ENCODE results near the gene UTS2R. TPM values are rescaled to one million over a fixed set of nuclear protein-coding genes. Genes with fewer than 3 reads are reported as not detected.

Gene UTS2R
- total RNA-seq, 1 donor from 2014 or later: not detected

- no peak overlapping the region for H2AFZ ChIP-seq (replicated peaks)
- H3K36me3 ChIP-seq: no peaks in the 10 kb centered on the region
- H3K9me3 ChIP-seq (ENCODE audit: low read depth): no peaks in the 10 kb centered on the region
- no peak overlapping the region for H3K4me2 ChIP-seq
- H3K27me3 Mint-ChIP-seq (ENCODE audit: insufficient read depth, low read depth): peaks cover 7% of the 10 kb centered on the region
- no peak overlapping the region for H3K9ac ChIP-seq
- no peak overlapping the region for H3K4me3 ChIP-seq
- DNase-seq (ENCODE audit: low spot score): no peak
- no peak overlapping the region for H3K27ac ChIP-seq
- H3F3A ChIP-seq (ENCODE audit: low read depth): peaks cover 8% of the 10 kb centered on the region
- TF ChIP-seq EZH2 (IDR thresholded peaks at IDR 0.05) (no peak), EZH2phosphoT487 (IDR thresholded peaks at IDR 0.05) (no peak)
- TF ChIP-seq, protein P1, sequence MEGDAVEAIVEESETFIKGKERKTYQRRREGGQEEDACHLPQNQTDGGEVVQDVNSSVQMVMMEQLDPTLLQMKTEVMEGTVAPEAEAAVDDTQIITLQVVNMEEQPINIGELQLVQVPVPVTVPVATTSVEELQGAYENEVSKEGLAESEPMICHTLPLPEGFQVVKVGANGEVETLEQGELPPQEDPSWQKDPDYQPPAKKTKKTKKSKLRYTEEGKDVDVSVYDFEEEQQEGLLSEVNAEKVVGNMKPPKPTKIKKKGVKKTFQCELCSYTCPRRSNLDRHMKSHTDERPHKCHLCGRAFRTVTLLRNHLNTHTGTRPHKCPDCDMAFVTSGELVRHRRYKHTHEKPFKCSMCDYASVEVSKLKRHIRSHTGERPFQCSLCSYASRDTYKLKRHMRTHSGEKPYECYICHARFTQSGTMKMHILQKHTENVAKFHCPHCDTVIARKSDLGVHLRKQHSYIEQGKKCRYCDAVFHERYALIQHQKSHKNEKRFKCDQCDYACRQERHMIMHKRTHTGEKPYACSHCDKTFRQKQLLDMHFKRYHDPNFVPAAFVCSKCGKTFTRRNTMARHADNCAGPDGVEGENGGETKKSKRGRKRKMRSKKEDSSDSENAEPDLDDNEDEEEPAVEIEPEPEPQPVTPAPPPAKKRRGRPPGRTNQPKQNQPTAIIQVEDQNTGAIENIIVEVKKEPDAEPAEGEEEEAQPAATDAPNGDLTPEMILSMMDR (IDR thresholded peaks at IDR 0.05): no peak
- no peaks in the 10 kb centered on the region for H4K20me1 ChIP-seq (ENCODE audit: low read depth)
- no peak overlapping the region for H3K27ac Mint-ChIP-seq
- H3K36me3 Mint-ChIP-seq: no peaks in the 10 kb centered on the region
- peaks cover 2% of the 10 kb centered on the region for H3K9me3 Mint-ChIP-seq
- H3K27me3 ChIP-seq: no peaks in the 10 kb centered on the region
- H3K4me1 ChIP-seq: peaks cover 5% of the 10 kb centered on the region
- no peaks in the 10 kb centered on the region for H3K79me2 ChIP-seq (ENCODE audit: low read depth)
- no peak overlapping the region for H3K4me3 Mint-ChIP-seq
- H3K4me1 Mint-ChIP-seq: peaks cover 30% of the 10 kb centered on the region
Measured at GRCh38 chr17:82353484-82353883, 18.1 kb upstream of the UTS2R start.

DNA sequence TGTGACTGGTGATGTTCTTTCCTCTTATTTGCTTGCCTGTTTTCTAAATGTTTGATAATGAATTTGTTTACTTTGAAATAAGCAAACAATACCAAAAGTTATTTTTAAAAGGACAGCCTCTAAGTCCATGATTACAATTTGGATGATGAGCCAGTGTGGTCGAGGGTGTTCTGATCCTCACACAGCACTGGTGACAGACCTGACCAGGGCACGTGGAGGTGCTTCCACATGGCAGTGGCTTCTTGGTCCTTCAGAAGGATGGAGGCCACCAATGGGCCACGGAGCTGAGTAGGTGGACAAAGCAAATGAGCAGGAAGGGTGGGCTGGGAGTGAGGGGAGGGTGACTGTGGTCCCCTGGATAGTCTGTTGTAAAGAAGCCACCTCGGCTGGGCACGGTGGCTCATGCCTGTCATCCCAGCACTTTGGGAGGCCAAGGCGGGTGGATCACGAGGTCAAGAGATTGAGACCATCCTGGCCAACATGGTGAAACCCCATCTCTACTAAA, 16.7 kb upstream of the UTS2R start:
- H3K27me3 Mint-ChIP-seq (ENCODE audit: insufficient read depth, low read depth): peaks cover 4% of the 10 kb centered on the region
- no peaks in the 10 kb centered on the region for H3K36me3 Mint-ChIP-seq
- Histone ChIP-seq H3K9ac (no peak overlapping the region), H3F3A (ENCODE audit: low read depth) (peaks cover 13% of the 10 kb centered on the region), H3K4me2 (no peak overlapping the region), H3K27ac (no peak overlapping the region), H3K4me3 (no peak overlapping the region), H3K9me3 (ENCODE audit: low read depth) (no peaks in the 10 kb centered on the region), H2AFZ (replicated peaks) (no peak overlapping the region), H4K20me1 (ENCODE audit: low read depth) (no peaks in the 10 kb centered on the region), H3K27me3 (peaks cover 5% of the 10 kb centered on the region), H3K36me3 (no peaks in the 10 kb centered on the region), H3K79me2 (ENCODE audit: low read depth) (no peaks in the 10 kb centered on the region), H3K4me1 (peaks cover 5% of the 10 kb centered on the region)
- TF ChIP-seq EZH2 (IDR thresholded peaks at IDR 0.05) (no peak), EZH2phosphoT487 (IDR thresholded peaks at IDR 0.05) (no peak)
- TF ChIP-seq, protein P1 (IDR thresholded peaks at IDR 0.05): no peak
- peaks cover 2% of the 10 kb centered on the region for H3K9me3 Mint-ChIP-seq
- no peak for DNase-seq (ENCODE audit: low spot score)
- H3K4me3 Mint-ChIP-seq: no peak overlapping the region
- H3K27ac Mint-ChIP-seq: no peak overlapping the region
- peaks cover 24% of the 10 kb centered on the region for H3K4me1 Mint-ChIP-seq

GRCh38 chr17:82355770-82356427, 15.7 kb upstream of the UTS2R start:
- Histone ChIP-seq H3K9me3 (ENCODE audit: low read depth) (no peaks in the 10 kb centered on the region), H2AFZ (replicated peaks) (no peak overlapping the region), H4K20me1 (ENCODE audit: low read depth) (no peaks in the 10 kb centered on the region), H3K4me3 (no peak overlapping the region), H3K79me2 (ENCODE audit: low read depth) (no peaks in the 10 kb centered on the region), H3K9ac (no peak overlapping the region), H3K4me2 (no peak overlapping the region), H3K27ac (no peak overlapping the region), H3K4me1 (peaks cover 5% of the 10 kb centered on the region), H3K36me3 (no peaks in the 10 kb centered on the region), H3K27me3 (peaks cover 5% of the 10 kb centered on the region), H3F3A (ENCODE audit: low read depth) (peaks cover 13% of the 10 kb centered on the region)
- Mint-ChIP-seq H3K27me3 (ENCODE audit: insufficient read depth, low read depth) (peaks cover 3% of the 10 kb centered on the region), H3K36me3 (no peaks in the 10 kb centered on the region), H3K9me3 (peaks cover 2% of the 10 kb centered on the region), H3K4me1 (peaks cover 24% of the 10 kb centered on the region), H3K27ac (no peak overlapping the region), H3K4me3 (no peak overlapping the region)
- DNase-seq (ENCODE audit: low spot score): no peak
- TF ChIP-seq, protein P1 (IDR thresholded peaks at IDR 0.05): no peak
- no peak for TF ChIP-seq EZH2phosphoT487 (IDR thresholded peaks at IDR 0.05)
- no peak for TF ChIP-seq EZH2 (IDR thresholded peaks at IDR 0.05)
